Astrocyte (in vitro differentiated cells and primary cell): ENCODE results near the gene TMEM52B. TPM values are rescaled to one million over a fixed set of nuclear protein-coding genes. Genes with fewer than 3 reads are reported as not detected.

Source experiments
- DNase-seq: peaks from one replicate; pipeline ENCODE4 v3.0.0-alpha.2; 2010; ENCODE audit warnings: low read depth
- FAIRE-seq: peaks from 2 replicates; lab custom pipeline; 2011; peaks lifted over from hg19 to GRCh38; lab: Jason Lieb, UNC
- H2AFZ ChIP-seq: 2 replicates; pipeline ENCODE4 v1.6.0; 2012; ENCODE audit warnings: low read depth, low read length, inconsistent platforms
- H3K27ac ChIP-seq: 2 replicates; pipeline ENCODE4 v1.5.1; 2011; ENCODE audit warnings: low read depth, low read length, inconsistent platforms
- H3K27me3 ChIP-seq: 2 replicates; pipeline ENCODE4 v1.6.0; 2011; ENCODE audit warnings: low read length, inconsistent platforms; ENCODE audit not compliant: insufficient read depth
- H3K36me3 ChIP-seq: 2 replicates; pipeline ENCODE4 v1.5.1; 2011; ENCODE audit warnings: low read length, inconsistent platforms; ENCODE audit not compliant: insufficient read depth
- H3K4me1 ChIP-seq: 2 replicates; pipeline ENCODE4 v1.5.1; 2011; ENCODE audit warnings: low read length, inconsistent platforms; ENCODE audit not compliant: insufficient read depth
- H3K4me2 ChIP-seq: 2 replicates; pipeline ENCODE4 v1.6.0; 2012; ENCODE audit warnings: low read length, inconsistent platforms
- H3K4me3 ChIP-seq: 2 replicates; pipeline ENCODE4 v1.5.1; 2011; ENCODE audit warnings: low read depth, mild to moderate bottlenecking, low read length, inconsistent platforms; ENCODE audit not compliant: insufficient read depth
- H3K79me2 ChIP-seq: 2 replicates; pipeline ENCODE4 v1.6.0; 2012; ENCODE audit warnings: mild to moderate bottlenecking, low read length, inconsistent platforms; ENCODE audit not compliant: insufficient read depth
- H3K9ac ChIP-seq: 2 replicates; pipeline ENCODE4 v1.6.0; 2012; ENCODE audit warnings: mild to moderate bottlenecking, low read length, inconsistent platforms
- H3K9me3 ChIP-seq: 2 replicates; pipeline ENCODE4 v1.5.1; 2012; ENCODE audit warnings: low read depth, mild to moderate bottlenecking, low read length, inconsistent platforms; ENCODE audit not compliant: insufficient read depth
- H4K20me1 ChIP-seq: 2 replicates; pipeline ENCODE4 v1.6.0; 2012; ENCODE audit warnings: low read length, inconsistent platforms; ENCODE audit not compliant: insufficient read depth
- H3K27ac Mint-ChIP-seq: one replicate; pipeline ENCODE4 v1.8.0; 2021; ENCODE audit warnings: mild to moderate bottlenecking, mixed read lengths; ENCODE audit not compliant: unreplicated experiment
- H3K27me3 Mint-ChIP-seq: one replicate; pipeline ENCODE4 v1.8.0; 2021; ENCODE audit warnings: low read depth, mixed read lengths; ENCODE audit not compliant: unreplicated experiment
- H3K36me3 Mint-ChIP-seq: one replicate; pipeline ENCODE4 v1.8.0; 2021; ENCODE audit warnings: low read depth, mixed read lengths; ENCODE audit not compliant: unreplicated experiment
- H3K4me1 Mint-ChIP-seq: one replicate; pipeline ENCODE4 v1.8.0; 2021; ENCODE audit warnings: low read depth, mixed read lengths; ENCODE audit not compliant: unreplicated experiment
- H3K4me3 Mint-ChIP-seq: one replicate; pipeline ENCODE4 v1.8.0; 2021; ENCODE audit warnings: mild to moderate bottlenecking, moderate library complexity, mixed read lengths; ENCODE audit not compliant: unreplicated experiment
- H3K9me3 Mint-ChIP-seq: one replicate; pipeline ENCODE4 v1.8.0; 2021; ENCODE audit warnings: mild to moderate bottlenecking, mixed read lengths; ENCODE audit not compliant: unreplicated experiment
- EZH2 ChIP-seq: IDR thresholded peaks from 2 replicates; pipeline ENCODE4 v1.6.1; 2012; ENCODE audit warnings: mild to moderate bottlenecking, low read length, inconsistent platforms; ENCODE audit not compliant: insufficient read depth
- total RNA-seq: library from RNA; stranded (reverse); gene quantifications from 2 replicates; pipeline ENCODE4 v1.2.1, GENCODE V29; 2021
- TF ChIP-seq, protein P1 (sequence below): IDR thresholded peaks from 2 replicates; pipeline ENCODE4 v1.5.1; 2011; ENCODE audit warnings: low read depth, mild to moderate bottlenecking, inconsistent platforms, low read length, moderate library complexity; ENCODE audit not compliant: insufficient read depth

Gene TMEM52B
- total RNA-seq, 1 donor from 2014 or later, result 0.45 TPM

DNA sequence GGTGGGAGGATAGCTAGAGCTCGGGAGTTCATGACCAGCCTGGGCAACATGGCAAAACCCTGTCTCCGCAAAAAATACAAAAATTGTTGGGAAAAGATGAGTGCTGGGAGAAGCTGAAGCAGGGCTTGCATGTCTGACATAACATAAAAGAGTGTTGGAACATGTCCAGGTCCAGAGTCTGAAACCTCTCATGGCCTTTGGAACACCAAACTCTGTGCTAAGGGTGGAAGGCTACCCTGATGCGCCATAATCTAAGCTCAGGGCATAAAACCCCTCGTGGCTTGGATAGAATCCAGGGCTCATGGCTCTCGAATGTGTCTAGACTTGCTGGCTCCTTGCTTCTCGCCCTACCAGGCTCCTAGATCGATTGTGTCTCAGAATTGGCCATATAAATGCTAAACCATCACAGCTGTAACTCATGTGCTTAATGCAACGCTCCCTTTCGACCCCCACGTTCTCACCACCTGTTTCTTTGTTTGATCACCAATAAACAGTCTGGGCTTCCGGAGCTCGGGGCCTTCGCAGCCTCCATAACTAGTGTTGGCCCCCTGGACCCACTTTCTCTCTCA, 42.1 kb upstream of the TMEM52B start:
- no peak overlapping the region for H3K4me3 ChIP-seq
- H3K4me1 ChIP-seq, result no peaks in the 10 kb centered on the region
- peaks cover 2% of the 10 kb centered on the region for H3K4me1 Mint-ChIP-seq
- FAIRE-seq, result no peak
- H4K20me1 ChIP-seq, result no peaks in the 10 kb centered on the region
- H3K4me2 ChIP-seq, result no peak overlapping the region
- no peaks in the 10 kb centered on the region for H3K36me3 ChIP-seq
- no peak overlapping the region for H3K27ac ChIP-seq
- H3K79me2 ChIP-seq, result no peaks in the 10 kb centered on the region
- no peaks in the 10 kb centered on the region for H3K27me3 ChIP-seq
- DNase-seq, result no peak
- no peak overlapping the region for H2AFZ ChIP-seq
- no peaks in the 10 kb centered on the region for H3K36me3 Mint-ChIP-seq
- H3K9me3 Mint-ChIP-seq, result peaks cover 2% of the 10 kb centered on the region
- TF ChIP-seq, protein P1, sequence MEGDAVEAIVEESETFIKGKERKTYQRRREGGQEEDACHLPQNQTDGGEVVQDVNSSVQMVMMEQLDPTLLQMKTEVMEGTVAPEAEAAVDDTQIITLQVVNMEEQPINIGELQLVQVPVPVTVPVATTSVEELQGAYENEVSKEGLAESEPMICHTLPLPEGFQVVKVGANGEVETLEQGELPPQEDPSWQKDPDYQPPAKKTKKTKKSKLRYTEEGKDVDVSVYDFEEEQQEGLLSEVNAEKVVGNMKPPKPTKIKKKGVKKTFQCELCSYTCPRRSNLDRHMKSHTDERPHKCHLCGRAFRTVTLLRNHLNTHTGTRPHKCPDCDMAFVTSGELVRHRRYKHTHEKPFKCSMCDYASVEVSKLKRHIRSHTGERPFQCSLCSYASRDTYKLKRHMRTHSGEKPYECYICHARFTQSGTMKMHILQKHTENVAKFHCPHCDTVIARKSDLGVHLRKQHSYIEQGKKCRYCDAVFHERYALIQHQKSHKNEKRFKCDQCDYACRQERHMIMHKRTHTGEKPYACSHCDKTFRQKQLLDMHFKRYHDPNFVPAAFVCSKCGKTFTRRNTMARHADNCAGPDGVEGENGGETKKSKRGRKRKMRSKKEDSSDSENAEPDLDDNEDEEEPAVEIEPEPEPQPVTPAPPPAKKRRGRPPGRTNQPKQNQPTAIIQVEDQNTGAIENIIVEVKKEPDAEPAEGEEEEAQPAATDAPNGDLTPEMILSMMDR, result no peak
- TF ChIP-seq EZH2, result no peak
- no peaks in the 10 kb centered on the region for H3K9me3 ChIP-seq
- no peak overlapping the region for H3K4me3 Mint-ChIP-seq
- no peak overlapping the region for H3K27ac Mint-ChIP-seq
- no peak overlapping the region for H3K9ac ChIP-seq
- H3K27me3 Mint-ChIP-seq, result peaks cover 2% of the 10 kb centered on the region

DNA sequence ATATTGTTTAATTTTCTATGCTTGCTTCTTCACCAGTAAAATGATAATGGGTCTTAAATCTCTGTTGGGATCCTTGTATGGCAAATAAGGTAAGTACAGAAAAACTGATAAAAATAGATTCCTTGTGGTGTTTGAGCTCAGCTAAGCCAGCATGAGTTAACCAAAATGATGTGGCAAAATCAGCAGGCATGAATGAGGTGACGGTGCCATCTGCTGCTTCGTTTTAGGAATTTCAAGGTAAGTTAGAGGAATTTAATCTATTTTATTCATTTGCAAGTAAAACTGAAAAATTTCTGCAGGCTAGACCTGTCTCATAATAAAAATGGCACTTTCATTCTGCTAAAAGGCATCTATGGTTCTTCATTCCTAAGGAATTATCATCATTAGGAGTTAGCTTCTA, 38.8 kb upstream of the TMEM52B start:
- Histone ChIP-seq H3K4me2 (no peak overlapping the region), H3K4me3 (no peak overlapping the region), H3K79me2 (no peaks in the 10 kb centered on the region), H3K9ac (no peak overlapping the region), H3K27me3 (no peaks in the 10 kb centered on the region), H2AFZ (no peak overlapping the region), H3K4me1 (no peaks in the 10 kb centered on the region), H3K27ac (no peak overlapping the region), H3K9me3 (no peaks in the 10 kb centered on the region), H3K36me3 (no peaks in the 10 kb centered on the region), H4K20me1 (no peaks in the 10 kb centered on the region)
- Mint-ChIP-seq H3K4me1 (peaks cover 8% of the 10 kb centered on the region), H3K27ac (no peak overlapping the region), H3K9me3 (peaks cover 2% of the 10 kb centered on the region), H3K36me3 (no peaks in the 10 kb centered on the region), H3K27me3 (no peaks in the 10 kb centered on the region), H3K4me3 (no peak overlapping the region)
- DNase-seq (peak; percentile 30), FAIRE-seq (peak; percentile 58)
- TF ChIP-seq, protein P1, result peak; percentile 49
- no peak for TF ChIP-seq EZH2

DNA sequence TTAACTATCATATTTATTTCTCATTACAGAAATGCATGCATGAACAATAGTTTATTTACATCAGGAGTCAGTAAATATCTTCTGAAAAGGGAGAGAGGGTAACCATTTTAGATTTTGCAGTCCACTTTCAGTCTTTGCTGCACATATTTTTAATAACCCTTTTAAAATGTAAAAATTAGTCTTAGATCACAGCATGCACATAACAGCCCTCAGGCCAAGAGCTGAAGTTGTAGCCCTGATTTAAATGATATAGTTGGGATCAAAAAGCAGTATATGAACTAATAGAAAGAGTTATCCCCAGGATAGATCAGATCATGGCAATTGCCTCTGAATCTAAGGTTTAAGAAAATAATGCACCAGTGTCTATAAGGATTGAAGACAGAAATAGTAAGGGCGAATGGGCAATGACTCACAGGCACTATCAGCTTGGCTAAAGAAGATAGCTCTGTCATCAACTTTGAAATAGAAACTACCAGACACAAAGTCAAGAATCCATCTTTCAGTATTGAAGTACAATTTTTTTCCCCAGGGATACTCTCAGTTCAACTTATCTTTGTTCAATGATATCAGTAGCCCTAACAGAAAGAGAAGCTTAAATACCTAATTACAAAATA, 35.7 kb upstream of the TMEM52B start:
- Mint-ChIP-seq H3K9me3 (no peaks in the 10 kb centered on the region), H3K27ac (no peak overlapping the region), H3K36me3 (no peaks in the 10 kb centered on the region), H3K4me3 (no peak overlapping the region), H3K27me3 (no peaks in the 10 kb centered on the region), H3K4me1 (peaks cover 8% of the 10 kb centered on the region)
- H3K36me3 ChIP-seq, result no peaks in the 10 kb centered on the region
- DNase-seq (no peak), FAIRE-seq (peak; percentile 76)
- H3K27ac ChIP-seq, result no peak overlapping the region
- no peaks in the 10 kb centered on the region for H3K27me3 ChIP-seq
- no peak for TF ChIP-seq EZH2
- TF ChIP-seq, protein P1, result no peak
- no peaks in the 10 kb centered on the region for H3K79me2 ChIP-seq
- H2AFZ ChIP-seq, result no peak overlapping the region
- H3K9ac ChIP-seq, result no peak overlapping the region
- H3K9me3 ChIP-seq, result no peaks in the 10 kb centered on the region
- no peaks in the 10 kb centered on the region for H3K4me1 ChIP-seq
- H3K4me3 ChIP-seq, result no peak overlapping the region
- no peak overlapping the region for H3K4me2 ChIP-seq
- no peaks in the 10 kb centered on the region for H4K20me1 ChIP-seq
